ENCODE measurements around the gene HK1.

The HK1 gene

GRCh38 chr10:69348816-69349541, 70.7 kb downstream of the HK1 start:
- no peak overlapping the region for H3K4me3 ChIP-seq (ENCODE audit: low read depth, low read length)
- no peak for DNase-seq
- H3K9me3 ChIP-seq (ENCODE audit: severe bottlenecking): no peaks in the 10 kb centered on the region
- H3K27me3 ChIP-seq (ENCODE audit: insufficient read depth, low read depth, severe bottlenecking): no peaks in the 10 kb centered on the region
- peaks cover 25% of the 10 kb centered on the region for H3K36me3 ChIP-seq
- no peak for TF ChIP-seq CTCF (IDR thresholded peaks at IDR 0.05; ENCODE audit: low read depth, low read length)
- H3K27ac ChIP-seq: no peak overlapping the region

GRCh38 chr10:69349542-69349888, 71.2 kb downstream of the HK1 start:
- H3K4me3 ChIP-seq (ENCODE audit: low read depth, low read length): no peak overlapping the region
- no peak for TF ChIP-seq CTCF (IDR thresholded peaks at IDR 0.05; ENCODE audit: low read depth, low read length)
- H3K9me3 ChIP-seq (ENCODE audit: severe bottlenecking): no peaks in the 10 kb centered on the region
- peaks cover 21% of the 10 kb centered on the region for H3K36me3 ChIP-seq
- no peak overlapping the region for H3K27ac ChIP-seq
- no peaks in the 10 kb centered on the region for H3K27me3 ChIP-seq (ENCODE audit: insufficient read depth, low read depth, severe bottlenecking)
- no peak for DNase-seq

GRCh38 chr10:69351589-69351988, 73.3 kb downstream of the HK1 start:
- no peak for DNase-seq
- H3K4me3 ChIP-seq (ENCODE audit: low read depth, low read length): no peak overlapping the region
- H3K27me3 ChIP-seq (ENCODE audit: insufficient read depth, low read depth, severe bottlenecking): no peaks in the 10 kb centered on the region
- peaks cover 11% of the 10 kb centered on the region for H3K36me3 ChIP-seq
- H3K9me3 ChIP-seq (ENCODE audit: severe bottlenecking): no peaks in the 10 kb centered on the region
- TF ChIP-seq CTCF (IDR thresholded peaks at IDR 0.05; ENCODE audit: low read depth, low read length): no peak
- H3K27ac ChIP-seq: no peak overlapping the region

GRCh38 chr10:69352569-69353264, 74.4 kb downstream of the HK1 start:
- peaks cover 11% of the 10 kb centered on the region for H3K36me3 ChIP-seq
- DNase-seq: no peak

GRCh38 chr10:69353977-69354635, 75.8 kb downstream of the HK1 start:
- Histone ChIP-seq H3K4me3 (ENCODE audit: low read depth, low read length) (no peak overlapping the region), H3K9me3 (ENCODE audit: severe bottlenecking) (no peaks in the 10 kb centered on the region), H3K27me3 (ENCODE audit: insufficient read depth, low read depth, severe bottlenecking) (no peaks in the 10 kb centered on the region), H3K36me3 (peaks cover 10% of the 10 kb centered on the region), H3K27ac (no peak overlapping the region)
- DNase-seq: no peak
- TF ChIP-seq CTCF (IDR thresholded peaks at IDR 0.05; ENCODE audit: low read depth, low read length): no peak

More at GRCh38 chr10:69352569-69353264, 74.4 kb downstream of the HK1 start:
- no peak for TF ChIP-seq CTCF (IDR thresholded peaks at IDR 0.05; ENCODE audit: low read depth, low read length)
- no peaks in the 10 kb centered on the region for H3K9me3 ChIP-seq (ENCODE audit: severe bottlenecking)
- H3K4me3 ChIP-seq (ENCODE audit: low read depth, low read length): no peak overlapping the region
- no peak overlapping the region for H3K27ac ChIP-seq
- no peaks in the 10 kb centered on the region for H3K27me3 ChIP-seq (ENCODE audit: insufficient read depth, low read depth, severe bottlenecking)
